Amniotic epithelial cell (primary cell): ENCODE data around the gene SLC20A1.
A peak's percentile ranks its signal among the peaks of the same experiment; 100 is the strongest.

Source experiments
- DNase-seq: peaks from one replicate; pipeline ENCODE4 v3.0.0-alpha.2; 2010; ENCODE audit warnings: low read depth

The SLC20A1 gene

GRCh38 chr2:112625474-112626114 lies 20.1 kb upstream of the SLC20A1 start:
- DNase-seq, result no peak

GRCh38 chr2:112626604-112627059 lies 19.1 kb upstream of the SLC20A1 start:
- peak; percentile 76 for DNase-seq

- peak; percentile 98 for DNase-seq
Measured at GRCh38 chr2:112627060-112628040, 18.4 kb upstream of the SLC20A1 start.

- DNase-seq, result peak; percentile 23
Measured at GRCh38 chr2:112629224-112629623, 16.5 kb upstream of the SLC20A1 start.

DNA sequence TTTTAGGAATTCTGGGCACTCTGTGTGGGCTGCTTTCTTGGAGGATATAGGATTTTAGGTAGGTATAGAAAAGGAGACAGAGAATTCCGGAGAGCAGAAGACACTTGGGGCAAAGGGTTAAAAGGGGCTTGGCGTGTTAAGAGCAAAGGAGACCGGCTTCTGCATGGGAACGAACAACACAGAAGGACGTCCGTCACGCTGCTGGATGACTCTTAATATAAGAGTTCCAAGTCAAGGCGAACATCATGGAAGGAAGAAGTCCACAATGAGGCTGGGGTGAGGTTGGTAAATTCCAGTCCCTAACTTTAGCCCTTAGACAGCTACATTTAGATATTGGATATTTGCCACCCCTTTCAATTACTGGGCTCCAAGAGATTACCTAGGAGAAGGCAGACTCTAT lies 15.9 kb upstream of the SLC20A1 start:
- no peak for DNase-seq

- no peak for DNase-seq
Measured at GRCh38 chr2:112630268-112630667, 15.5 kb upstream of the SLC20A1 start.

DNA sequence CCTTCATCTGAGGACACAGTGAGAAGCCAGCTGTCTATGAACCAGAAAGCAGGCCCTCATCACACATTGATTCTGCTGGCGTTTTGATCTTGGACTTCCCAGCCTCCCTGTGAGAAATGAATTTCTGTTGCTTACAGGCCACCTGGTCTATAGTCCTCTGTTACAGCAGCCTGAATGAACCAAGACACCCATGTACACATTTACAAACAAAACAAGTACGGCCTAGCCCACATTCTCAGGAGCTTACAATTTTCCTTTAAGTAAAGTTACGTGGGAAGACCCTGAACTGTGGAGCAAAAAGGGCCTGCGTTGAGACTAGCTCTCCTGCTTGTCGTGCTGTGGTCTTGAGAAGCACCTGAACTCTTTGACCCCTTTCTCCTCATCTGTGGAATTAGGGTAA lies 12.0 kb upstream of the SLC20A1 start:
- DNase-seq, result no peak

DNA sequence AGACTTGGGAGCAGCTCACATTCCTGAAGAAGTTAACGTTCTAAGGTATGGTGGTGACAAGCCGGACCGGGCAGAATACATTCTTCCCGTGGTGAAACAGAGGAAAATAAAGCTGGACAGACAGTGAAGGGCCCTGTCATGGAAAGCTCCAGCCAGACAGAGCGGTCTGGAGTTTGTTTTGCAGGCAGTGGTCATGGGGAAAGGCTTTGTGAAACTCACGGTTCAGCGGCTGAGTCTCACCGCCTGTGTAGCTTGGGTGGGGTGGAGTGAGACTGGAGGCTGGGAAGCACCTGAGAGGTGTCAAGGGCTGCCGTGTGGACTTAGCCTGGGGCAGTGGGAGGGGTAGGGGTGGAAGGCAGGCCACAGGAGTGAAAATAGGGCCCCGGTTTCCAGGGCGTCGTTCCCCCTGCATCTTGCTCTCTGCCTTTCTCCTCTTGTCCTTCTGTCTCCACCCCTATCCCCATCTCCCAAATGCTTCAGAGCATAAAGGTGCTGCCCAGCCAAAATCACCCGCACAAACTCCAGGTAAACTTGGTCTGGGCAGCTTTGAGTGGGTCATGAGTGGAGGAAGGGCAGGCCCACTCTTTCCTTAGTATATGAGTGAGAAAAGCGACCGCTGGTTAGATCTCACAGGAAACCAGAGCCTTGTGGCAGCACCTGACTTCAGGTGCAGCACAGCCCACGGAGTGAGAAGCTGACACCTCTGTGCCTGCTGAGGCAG lies 11.4 kb upstream of the SLC20A1 start:
- DNase-seq, result no peak

DNA sequence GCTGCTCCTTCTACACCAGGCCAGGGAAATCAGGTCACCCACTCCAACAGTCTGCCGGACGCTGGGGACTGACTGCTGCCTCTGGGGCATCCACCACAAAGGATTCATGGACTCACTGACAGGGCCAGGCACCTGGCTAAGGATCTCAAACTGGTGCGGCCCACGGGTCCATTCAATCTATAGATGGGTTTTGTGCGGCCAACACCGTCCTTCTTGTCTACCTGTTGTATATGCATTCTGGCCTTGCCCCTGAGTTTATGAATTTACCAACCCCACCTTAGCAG lies 10.9 kb upstream of the SLC20A1 start:
- DNase-seq, result no peak

DNA sequence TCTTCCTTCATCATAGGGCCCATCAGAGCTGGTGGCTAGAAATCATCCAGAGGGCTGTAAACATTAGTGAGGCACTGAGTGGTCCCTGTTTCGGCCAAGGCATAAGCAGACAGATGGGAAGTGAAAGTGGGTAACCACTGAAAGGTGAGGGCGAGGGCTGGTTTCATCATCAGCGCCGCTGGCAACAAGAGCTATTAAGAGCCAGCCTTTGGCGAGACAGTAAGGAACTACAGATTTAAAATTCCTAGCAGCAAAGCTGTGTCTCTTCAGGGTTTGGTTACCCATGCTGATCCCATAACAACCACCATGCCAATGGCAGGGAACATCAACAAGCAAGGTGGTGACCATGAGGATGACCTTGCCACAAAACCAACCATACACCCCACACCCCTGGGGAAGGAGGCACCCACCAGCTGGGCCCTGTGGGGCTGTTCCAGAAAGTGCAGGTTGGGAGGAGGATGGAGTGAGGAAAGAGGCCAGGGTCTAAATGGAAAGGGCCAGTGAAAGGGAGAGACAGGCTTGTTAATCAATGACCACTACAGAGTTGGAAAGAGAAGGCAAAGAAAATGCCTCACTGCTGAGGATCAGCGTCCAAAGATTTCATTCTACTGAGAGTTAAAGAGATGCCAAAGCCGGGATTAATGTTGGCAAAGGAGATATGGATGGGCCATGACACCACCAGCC lies 9.0 kb upstream of the SLC20A1 start:
- no peak for DNase-seq

GRCh38 chr2:112637289-112637660 lies 8.5 kb upstream of the SLC20A1 start:
- DNase-seq, result no peak

DNA sequence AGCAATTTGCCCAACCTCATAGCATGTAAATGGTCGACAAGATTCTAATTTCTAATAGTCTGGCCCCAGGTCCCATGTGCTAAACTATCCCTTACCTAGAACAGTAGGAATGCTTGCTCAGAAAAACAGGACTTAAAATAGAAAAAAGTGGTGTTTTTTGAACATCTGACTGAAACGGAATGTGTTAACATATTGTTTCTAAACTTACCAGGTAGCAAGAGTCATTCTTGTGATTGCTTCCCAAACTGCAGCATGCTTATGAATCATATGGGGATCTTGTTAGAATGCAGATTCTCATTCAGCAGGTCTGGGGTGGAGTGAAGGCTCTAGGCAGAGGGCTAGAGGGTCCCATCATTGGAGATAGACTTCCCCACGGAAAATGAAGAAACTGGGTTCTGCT lies 5.8 kb upstream of the SLC20A1 start:
- no peak for DNase-seq

DNA sequence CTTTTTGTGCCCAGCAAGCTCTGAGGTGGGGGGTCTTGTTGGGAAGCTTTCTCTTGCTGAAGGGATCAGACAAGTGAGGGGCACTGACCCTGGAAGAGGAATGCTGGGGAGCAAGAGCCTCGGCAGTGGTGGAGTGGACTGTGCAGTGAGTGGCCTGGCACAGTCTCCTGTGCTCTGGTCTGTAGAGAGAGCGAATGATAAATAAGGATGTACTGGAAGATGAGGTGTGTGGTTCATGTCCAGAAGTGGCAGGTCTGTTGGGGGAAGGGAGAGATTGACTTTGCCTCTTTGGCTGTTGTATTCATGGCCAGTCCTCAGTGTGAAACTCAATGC lies 5.3 kb upstream of the SLC20A1 start:
- no peak for DNase-seq

- DNase-seq, result peak; percentile 85
Measured at GRCh38 chr2:112640800-112641675, 4.7 kb upstream of the SLC20A1 start.

- no peak for DNase-seq
Measured at GRCh38 chr2:112641701-112642100, 4.0 kb upstream of the SLC20A1 start.

DNA sequence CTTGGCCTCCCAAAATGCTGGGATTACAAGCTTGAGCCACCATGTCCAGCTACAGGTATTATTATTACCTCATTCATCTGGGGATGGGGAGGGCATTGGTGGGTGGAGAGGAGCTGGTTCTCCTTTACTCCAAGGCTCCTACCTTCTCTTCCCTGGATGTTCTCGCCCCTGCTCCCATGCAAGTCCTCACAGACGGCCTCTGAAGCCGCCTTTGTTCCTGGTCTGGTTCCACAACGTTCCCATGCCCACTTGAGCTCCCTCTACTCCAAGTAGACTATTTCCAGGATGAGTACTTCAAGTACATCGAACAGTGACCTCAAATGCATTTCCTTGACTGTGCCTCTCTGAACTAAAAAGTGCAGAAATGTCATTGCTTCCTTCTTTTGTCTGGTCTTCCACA lies 3.2 kb upstream of the SLC20A1 start:
- no peak for DNase-seq

DNA sequence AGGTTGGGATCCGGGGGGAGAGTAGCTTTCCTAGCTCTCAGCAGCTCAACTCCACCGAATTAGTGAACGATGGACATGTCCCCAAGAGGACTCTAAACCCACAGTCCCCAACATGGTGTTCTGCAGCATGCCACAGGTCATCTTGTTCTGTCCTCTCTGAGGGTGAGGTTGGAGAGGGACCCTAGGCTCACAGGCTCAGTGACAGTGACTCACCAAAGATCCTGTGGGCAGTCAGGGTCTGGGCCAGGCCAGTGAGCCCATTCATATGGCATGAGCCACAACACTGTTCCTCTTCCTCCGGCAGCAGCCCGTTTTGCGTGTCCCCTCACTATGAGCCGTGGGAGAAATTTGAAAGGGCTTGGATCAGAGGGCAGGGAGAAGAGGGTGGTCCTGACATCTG lies 2.8 kb upstream of the SLC20A1 start:
- no peak for DNase-seq

- no peak for DNase-seq
Measured at GRCh38 chr2:112643488-112643887, 2.3 kb upstream of the SLC20A1 start.

- peak; percentile 66 for DNase-seq
Measured at GRCh38 chr2:112644155-112644932, 1.4 kb upstream of the SLC20A1 start.

- peak; percentile 49 for DNase-seq
Measured at GRCh38 chr2:112644933-112645309, 818 bp upstream of the SLC20A1 start.
